OCI-LY3 (cell line): ENCODE results near the gene SCNN1A.

ENCODE experiments used
- H2AFZ ChIP-seq: fragments of 200-600, 300-600 bp; shearing (Covaris generic); 2 replicates; pipeline ENCODE4 v1.6.0; 2014; ENCODE audit warnings: antibody characterized with exemption, low read depth, low read length
- H3K27ac ChIP-seq: fragments of 200-600, 300-600 bp; sonication (generic); 2 replicates; pipeline ENCODE4 v1.5.1; 2014; ENCODE audit warnings: mild to moderate bottlenecking, low read length, moderate library complexity, mixed read lengths
- H3K27me3 ChIP-seq: fragments of 200-600, 300-600 bp; sonication (generic); 2 replicates; pipeline ENCODE4 v1.6.1; 2014; ENCODE audit warnings: low read depth, low read length, mixed read lengths
- H3K36me3 ChIP-seq: fragments of 200-600, 300-600 bp; sonication (generic); replicated peaks from 2 replicates; pipeline ENCODE3; 2014; ENCODE audit warnings: low read depth, low read length, mixed read lengths
- H3K4me1 ChIP-seq: fragments of 300-600, 200-600 bp; sonication (generic); 2 replicates; pipeline ENCODE4 v1.6.1; 2014; ENCODE audit warnings: low read length, mixed read lengths
- H3K4me2 ChIP-seq: fragments of 200-600, 300-600 bp; sonication (generic); 2 replicates; pipeline ENCODE4 v1.6.1; 2014; ENCODE audit warnings: low read length, mixed read lengths
- H3K4me3 ChIP-seq: fragments of 300-600, 200-600 bp; sonication (generic); 2 replicates; pipeline ENCODE4 v1.5.1; 2014; ENCODE audit warnings: antibody characterized with exemption, mild to moderate bottlenecking, low read length, moderate library complexity
- H3K79me2 ChIP-seq: fragments of 300-600, 200-600 bp; shearing (Covaris generic); 2 replicates; pipeline ENCODE4 v1.6.1; 2014; ENCODE audit warnings: mild to moderate bottlenecking, low read length, mixed read lengths
- H3K9ac ChIP-seq: fragments of 300-600, 200-600 bp; shearing (Covaris generic); 2 replicates; pipeline ENCODE4 v1.6.0; 2014; ENCODE audit warnings: mild to moderate bottlenecking, low read length, moderate library complexity
- H3K9me3 ChIP-seq: fragments of 200-600, 300-600 bp; shearing (Covaris generic); 2 replicates; pipeline ENCODE4 v1.6.1; 2014; ENCODE audit warnings: low read length, mixed read lengths; ENCODE audit not compliant: insufficient read depth
- H4K20me1 ChIP-seq: fragments of 200-600, 300-600 bp; sonication (generic); 2 replicates; pipeline ENCODE4 v1.6.1; 2016; ENCODE audit warnings: low read length, mixed read lengths; ENCODE audit not compliant: insufficient read depth
- EZH2phosphoT487 ChIP-seq: fragments of 200-600 bp; shearing (Covaris generic); IDR thresholded peaks from 2 replicates; pipeline ENCODE4 v1.6.1; 2018; ENCODE audit warnings: antibody characterized with exemption, mixed run types, low read depth
- TF ChIP-seq, protein P1 (sequence below): fragments of 200-600, 300-600 bp; sonication (generic); IDR thresholded peaks from 2 replicates; pipeline ENCODE4 v1.5.1; 2014; ENCODE audit warnings: antibody characterized with exemption, low read length, low read depth

Gene SCNN1A

GRCh38 chr12:6336079-6336888 lies 39.1 kb downstream of the SCNN1A start:
- H3K4me3 ChIP-seq, result no peak overlapping the region
- peaks cover 45% of the 10 kb centered on the region for H3K27me3 ChIP-seq
- H3K36me3 ChIP-seq, result no peaks in the 10 kb centered on the region
- no peak for TF ChIP-seq EZH2phosphoT487
- TF ChIP-seq, protein P1, sequence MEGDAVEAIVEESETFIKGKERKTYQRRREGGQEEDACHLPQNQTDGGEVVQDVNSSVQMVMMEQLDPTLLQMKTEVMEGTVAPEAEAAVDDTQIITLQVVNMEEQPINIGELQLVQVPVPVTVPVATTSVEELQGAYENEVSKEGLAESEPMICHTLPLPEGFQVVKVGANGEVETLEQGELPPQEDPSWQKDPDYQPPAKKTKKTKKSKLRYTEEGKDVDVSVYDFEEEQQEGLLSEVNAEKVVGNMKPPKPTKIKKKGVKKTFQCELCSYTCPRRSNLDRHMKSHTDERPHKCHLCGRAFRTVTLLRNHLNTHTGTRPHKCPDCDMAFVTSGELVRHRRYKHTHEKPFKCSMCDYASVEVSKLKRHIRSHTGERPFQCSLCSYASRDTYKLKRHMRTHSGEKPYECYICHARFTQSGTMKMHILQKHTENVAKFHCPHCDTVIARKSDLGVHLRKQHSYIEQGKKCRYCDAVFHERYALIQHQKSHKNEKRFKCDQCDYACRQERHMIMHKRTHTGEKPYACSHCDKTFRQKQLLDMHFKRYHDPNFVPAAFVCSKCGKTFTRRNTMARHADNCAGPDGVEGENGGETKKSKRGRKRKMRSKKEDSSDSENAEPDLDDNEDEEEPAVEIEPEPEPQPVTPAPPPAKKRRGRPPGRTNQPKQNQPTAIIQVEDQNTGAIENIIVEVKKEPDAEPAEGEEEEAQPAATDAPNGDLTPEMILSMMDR, result no peak
- H4K20me1 ChIP-seq, result no peaks in the 10 kb centered on the region
- H3K4me2 ChIP-seq, result peak overlapping the region; percentile 24
- H3K9me3 ChIP-seq, result no peaks in the 10 kb centered on the region
- H3K4me1 ChIP-seq, result peaks cover 8% of the 10 kb centered on the region; the same call in 1 of the 2 replicates
- peak overlapping the region; percentile 18; the same call in 1 of the 2 replicates for H2AFZ ChIP-seq
- no peak overlapping the region for H3K27ac ChIP-seq
- no peak overlapping the region for H3K9ac ChIP-seq
- H3K79me2 ChIP-seq, result no peaks in the 10 kb centered on the region

GRCh38 chr12:6335451-6336078 lies 39.8 kb downstream of the SCNN1A start:
- Histone ChIP-seq H3K9me3 (no peaks in the 10 kb centered on the region), H3K9ac (no peak overlapping the region), H4K20me1 (no peaks in the 10 kb centered on the region), H3K27me3 (peaks cover 49% of the 10 kb centered on the region), H3K4me3 (no peak overlapping the region), H3K79me2 (no peaks in the 10 kb centered on the region), H3K36me3 (no peaks in the 10 kb centered on the region), H2AFZ (peak overlapping the region; percentile 18), H3K27ac (no peak overlapping the region), H3K4me1 (peaks cover 9% of the 10 kb centered on the region), H3K4me2 (peak overlapping the region; percentile 24)
- TF ChIP-seq EZH2phosphoT487, result no peak
- TF ChIP-seq, protein P1, result peak; percentile 39

- TF ChIP-seq EZH2phosphoT487, result no peak
- TF ChIP-seq, protein P1, result no peak
- Histone ChIP-seq H3K9me3 (no peaks in the 10 kb centered on the region), H3K79me2 (no peaks in the 10 kb centered on the region), H4K20me1 (no peaks in the 10 kb centered on the region), H3K4me1 (peaks cover 15% of the 10 kb centered on the region), H2AFZ (no peak overlapping the region), H3K4me2 (no peak overlapping the region), H3K4me3 (no peak overlapping the region), H3K27ac (no peak overlapping the region), H3K9ac (no peak overlapping the region), H3K27me3 (peaks cover 44% of the 10 kb centered on the region), H3K36me3 (no peaks in the 10 kb centered on the region)
Measured at GRCh38 chr12:6334940-6335450, 40.4 kb downstream of the SCNN1A start.

- H3K4me1 ChIP-seq, result peaks cover 20% of the 10 kb centered on the region
Measured at GRCh38 chr12:6334359-6334758, 41.0 kb downstream of the SCNN1A start.

More at GRCh38 chr12:6334359-6334758, 41.0 kb downstream of the SCNN1A start:
- Histone ChIP-seq H3K4me3 (no peak overlapping the region), H3K27me3 (peaks cover 37% of the 10 kb centered on the region), H3K4me2 (no peak overlapping the region), H3K79me2 (no peaks in the 10 kb centered on the region), H3K36me3 (no peaks in the 10 kb centered on the region), H3K27ac (no peak overlapping the region), H2AFZ (no peak overlapping the region), H3K9me3 (no peaks in the 10 kb centered on the region), H3K9ac (no peak overlapping the region), H4K20me1 (no peaks in the 10 kb centered on the region)
- TF ChIP-seq, protein P1, result no peak
- TF ChIP-seq EZH2phosphoT487, result no peak
